Neural progenitor cell (in vitro differentiated cells): ENCODE data around the gene ZFYVE9.

Experiments
- EZH2 ChIP-seq: fragments of 200-600 bp; sonication (generic); IDR thresholded peaks from 2 replicates; pipeline ENCODE4 v1.6.1; 2017; ENCODE audit warnings: antibody characterized with exemption, mild to moderate bottlenecking, moderate library complexity
- EZH2phosphoT487 ChIP-seq: fragments of 200-600 bp; sonication (generic); IDR thresholded peaks from 2 replicates; pipeline ENCODE4 v1.6.1; 2017; ENCODE audit warnings: antibody characterized with exemption
- TF ChIP-seq, protein P1 (sequence below): fragments of 200-600 bp; sonication (generic); IDR thresholded peaks from 2 replicates; pipeline ENCODE4 v1.5.1; 2017; ENCODE audit warnings: antibody characterized with exemption, mild to moderate bottlenecking

DNA sequence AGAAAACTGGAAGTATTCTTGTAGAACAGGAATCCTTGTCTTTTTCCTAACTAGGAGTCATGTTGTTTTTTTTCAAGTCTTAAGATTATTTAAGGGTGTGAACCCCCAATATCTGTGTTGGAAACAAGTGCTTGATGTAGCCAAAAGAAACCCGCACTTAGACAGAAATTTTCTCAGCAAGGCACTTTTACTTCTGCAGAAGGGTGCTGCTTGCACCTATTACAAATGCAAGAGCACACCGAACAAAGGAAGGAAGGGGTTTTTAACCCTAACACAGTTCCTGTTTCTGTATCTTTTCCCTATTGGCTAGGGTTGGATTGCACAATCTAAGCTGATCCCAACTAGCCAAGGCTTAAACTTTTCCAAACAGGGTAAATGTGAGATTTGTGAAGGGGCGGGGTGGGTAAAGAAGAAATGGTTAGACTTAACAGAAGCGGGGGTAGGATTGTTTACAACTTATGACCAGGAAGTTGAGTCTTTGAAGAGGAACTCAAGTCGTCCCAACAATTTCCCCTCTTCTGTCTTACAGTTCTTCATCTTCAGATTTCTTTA lies 75.1 kb downstream of the ZFYVE9 start:
- TF ChIP-seq, protein P1, sequence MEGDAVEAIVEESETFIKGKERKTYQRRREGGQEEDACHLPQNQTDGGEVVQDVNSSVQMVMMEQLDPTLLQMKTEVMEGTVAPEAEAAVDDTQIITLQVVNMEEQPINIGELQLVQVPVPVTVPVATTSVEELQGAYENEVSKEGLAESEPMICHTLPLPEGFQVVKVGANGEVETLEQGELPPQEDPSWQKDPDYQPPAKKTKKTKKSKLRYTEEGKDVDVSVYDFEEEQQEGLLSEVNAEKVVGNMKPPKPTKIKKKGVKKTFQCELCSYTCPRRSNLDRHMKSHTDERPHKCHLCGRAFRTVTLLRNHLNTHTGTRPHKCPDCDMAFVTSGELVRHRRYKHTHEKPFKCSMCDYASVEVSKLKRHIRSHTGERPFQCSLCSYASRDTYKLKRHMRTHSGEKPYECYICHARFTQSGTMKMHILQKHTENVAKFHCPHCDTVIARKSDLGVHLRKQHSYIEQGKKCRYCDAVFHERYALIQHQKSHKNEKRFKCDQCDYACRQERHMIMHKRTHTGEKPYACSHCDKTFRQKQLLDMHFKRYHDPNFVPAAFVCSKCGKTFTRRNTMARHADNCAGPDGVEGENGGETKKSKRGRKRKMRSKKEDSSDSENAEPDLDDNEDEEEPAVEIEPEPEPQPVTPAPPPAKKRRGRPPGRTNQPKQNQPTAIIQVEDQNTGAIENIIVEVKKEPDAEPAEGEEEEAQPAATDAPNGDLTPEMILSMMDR: no peak
- no peak for TF ChIP-seq EZH2
- no peak for TF ChIP-seq EZH2phosphoT487
